ENCODE measurements around the gene HNRNPR.
"Not testable (repeated sequence)": the region's sequence is repeated elsewhere in the genome, so short reads cannot be mapped to it uniquely, and the experiment has no call there.

HNRNPR gene

DNA sequence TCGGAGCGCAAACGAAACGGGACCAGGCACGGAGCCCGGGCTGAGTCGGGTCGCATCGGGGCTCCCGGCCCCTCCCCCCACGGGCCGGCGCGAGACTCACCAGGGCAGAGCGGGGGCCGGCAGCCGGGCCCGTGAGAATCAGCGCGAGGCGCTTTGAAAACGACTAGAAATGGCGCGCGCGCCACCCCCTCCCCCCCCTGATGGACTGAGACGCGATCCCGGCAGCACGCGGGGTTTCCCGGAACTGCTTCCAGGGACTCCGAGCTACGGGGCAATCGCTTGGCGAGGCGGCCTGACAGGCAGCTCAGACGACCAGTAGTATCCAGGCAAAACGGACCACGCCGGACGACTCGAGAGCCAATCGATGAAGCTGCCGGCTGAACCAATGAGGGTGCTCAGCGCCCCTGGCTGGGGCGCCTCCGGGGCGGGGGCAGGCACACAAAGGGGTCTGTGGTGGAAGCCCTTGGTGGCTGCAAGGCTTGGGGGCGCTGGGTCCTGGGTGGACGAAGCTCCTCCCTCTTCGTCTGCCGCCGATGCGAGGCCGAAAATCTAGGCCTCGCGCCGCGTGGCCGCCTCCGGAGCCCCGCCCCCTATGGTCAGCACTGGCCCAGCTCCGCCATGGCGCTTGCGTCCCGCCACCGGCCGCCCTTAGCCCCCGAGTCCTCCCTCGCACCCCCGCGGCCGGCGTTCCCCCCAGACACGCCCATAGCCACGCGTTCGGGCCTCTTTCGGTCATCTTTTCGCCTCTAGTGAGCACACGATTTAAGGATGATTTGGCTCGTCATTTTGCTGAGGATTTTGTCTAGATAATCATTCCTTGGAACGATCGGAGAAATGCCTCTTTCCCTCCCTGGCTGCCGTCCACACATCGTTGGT lies at the start of gene HNRNPR:
Gene HNRNPR (minus strand): TSS at position 174 of the 876 bp plus-strand sequence. CDS start 3,276 bp downstream, outside the sequence.
- peak; percentile 94 to 100 (median 99) for DNase-seq

DNA sequence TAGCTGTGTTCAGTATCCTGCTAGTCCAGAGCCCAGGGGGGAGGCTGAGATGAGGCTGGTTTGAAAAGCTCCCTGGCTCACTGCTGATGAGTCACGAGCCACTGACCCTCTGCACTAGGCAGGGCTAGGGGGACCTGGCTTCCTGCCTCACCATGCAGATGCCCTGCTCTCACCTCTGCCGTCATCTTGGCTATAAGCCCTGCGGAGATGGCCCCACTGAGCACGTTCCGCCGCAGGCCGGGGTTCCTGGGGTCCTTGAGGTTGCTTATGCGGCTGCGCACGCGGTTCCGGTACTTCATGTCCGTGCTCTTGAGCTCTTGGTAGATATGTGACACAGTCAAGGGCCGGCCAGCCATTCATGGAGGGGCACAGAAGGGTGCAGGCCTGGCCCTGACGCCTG lies 49.6 kb upstream of the HNRNPR start:
- DNase-seq = no peak

GRCh38 chr1:23392125-23392855 lies 48.2 kb upstream of the HNRNPR start:
- no peak for DNase-seq

DNA sequence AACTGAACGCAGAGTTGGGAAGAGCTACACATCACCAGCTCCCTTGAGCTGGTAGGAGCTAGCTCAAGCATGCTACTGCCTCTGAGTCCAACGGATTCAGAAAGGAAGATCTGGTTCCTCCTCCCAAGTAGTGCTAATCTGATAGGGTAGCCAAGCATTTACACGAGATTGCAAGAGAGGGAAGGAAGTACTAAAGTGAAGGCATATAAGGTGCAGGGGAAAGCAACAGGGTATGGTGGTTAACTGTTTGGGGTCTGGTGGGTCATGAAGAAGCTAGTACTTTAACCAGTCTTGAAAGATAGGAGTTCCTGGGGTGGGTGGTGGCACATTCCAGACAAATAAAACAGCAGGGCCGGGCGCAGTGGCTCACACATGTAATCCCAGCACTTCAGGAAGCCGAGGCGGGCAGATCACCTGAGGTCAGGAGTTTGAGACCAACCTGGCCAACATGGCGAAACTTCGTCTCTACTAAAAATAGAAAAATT lies 45.8 kb upstream of the HNRNPR start:
- DNase-seq = no peak

DNA sequence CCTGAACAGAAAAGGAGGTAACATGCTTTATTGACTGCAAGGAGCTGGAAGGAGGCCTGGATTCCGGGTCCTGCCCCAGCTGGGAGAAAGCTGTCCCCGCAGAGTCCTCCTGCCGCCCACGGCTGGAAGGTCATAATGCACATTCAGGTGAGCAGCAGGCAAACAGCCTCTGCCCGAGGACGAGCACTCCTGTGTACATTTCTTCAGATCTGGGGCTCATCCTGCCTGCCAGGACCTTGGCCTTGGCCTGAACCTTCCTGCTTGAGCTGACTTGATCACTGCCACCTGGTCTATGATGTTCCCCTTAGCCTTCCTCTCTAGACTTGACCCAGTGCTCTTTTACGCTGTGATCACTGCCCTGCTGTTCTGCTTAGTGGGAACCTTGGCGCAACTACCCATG lies 43.4 kb upstream of the HNRNPR start:
- no peak for DNase-seq

DNA sequence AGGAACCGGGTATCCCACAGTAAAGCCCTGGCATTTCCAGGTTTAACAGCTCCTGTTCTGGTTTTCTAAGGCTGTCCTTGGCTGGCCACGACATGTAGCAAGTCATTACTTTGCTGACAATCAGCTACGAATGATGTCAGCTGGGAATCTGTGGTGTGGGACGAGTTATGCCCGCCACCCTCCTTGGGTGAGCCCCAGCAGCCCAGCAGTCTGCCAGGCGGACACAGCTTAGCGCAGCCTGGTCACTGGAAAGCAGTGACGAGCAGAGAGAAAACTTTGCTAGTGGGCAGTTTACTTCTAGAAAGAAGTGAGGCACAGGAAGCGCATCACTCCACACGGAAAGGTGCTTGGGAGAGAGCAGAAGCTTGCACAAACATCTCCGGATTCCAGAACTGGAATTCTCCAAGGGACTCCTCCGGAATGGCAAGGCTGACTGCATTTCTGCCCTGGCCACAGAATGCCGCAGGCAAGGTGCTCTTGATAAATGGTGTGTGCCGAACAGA lies 41.1 kb upstream of the HNRNPR start:
- no peak for DNase-seq

GRCh38 chr1:23384312-23385058 lies 40.4 kb upstream of the HNRNPR start:
- no peak for DNase-seq

- DNase-seq = no peak
Observed at GRCh38 chr1:23383577-23384311, 39.7 kb upstream of the HNRNPR start.

DNA sequence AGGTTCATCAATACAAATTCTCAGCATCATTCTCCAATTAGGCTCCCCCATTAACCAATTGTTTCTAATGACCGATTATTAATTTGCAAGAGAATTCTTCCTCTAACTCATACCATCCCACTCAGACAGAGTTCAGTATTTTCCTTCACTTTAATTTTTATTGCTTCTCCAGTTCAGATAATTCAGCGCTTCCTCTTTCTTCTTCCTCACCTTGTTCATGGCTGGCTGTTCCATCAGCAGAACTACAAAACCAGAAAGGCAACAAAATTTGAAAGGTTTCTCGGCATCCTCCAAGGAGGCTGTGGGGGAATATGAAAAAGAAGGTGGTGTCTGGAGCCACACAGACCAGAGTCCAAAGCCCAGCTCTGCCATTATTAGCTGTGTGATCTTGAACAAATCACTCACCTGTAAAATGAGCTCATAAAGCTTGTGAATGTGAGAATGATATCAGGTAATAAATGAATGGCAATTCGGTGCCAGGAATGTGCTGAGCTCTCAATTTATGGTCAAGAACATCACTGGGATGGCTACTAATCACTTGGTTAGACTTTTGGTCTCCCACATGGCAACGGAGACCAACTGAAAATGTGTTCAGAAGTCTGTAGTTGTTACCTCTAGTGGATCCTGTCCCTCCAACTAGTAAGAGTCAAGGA lies 37.3 kb upstream of the HNRNPR start:
- DNase-seq = no peak

DNA sequence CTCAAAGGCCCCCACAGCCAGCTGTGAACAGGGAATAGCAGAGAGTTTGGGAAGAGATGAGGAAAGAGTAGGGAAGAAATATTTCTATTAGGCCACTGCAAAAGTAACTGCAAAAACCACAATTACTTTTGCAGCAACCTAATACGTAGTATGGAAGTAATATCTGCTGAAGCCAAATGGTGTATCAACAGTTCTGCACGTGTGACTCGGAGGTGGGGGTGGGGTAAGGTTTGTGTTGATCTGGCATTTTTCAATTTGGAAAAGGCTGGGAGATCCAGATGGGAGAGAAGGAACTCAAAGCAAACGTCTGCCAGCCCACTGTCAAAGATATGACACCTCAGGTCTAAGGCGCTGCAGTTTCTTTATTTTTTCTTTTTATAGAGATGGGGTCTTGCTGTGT lies 36.6 kb upstream of the HNRNPR start:
- no peak for DNase-seq

- not testable (repeated sequence) for DNase-seq
Observed at GRCh38 chr1:23380236-23380635, 36.2 kb upstream of the HNRNPR start.

DNA sequence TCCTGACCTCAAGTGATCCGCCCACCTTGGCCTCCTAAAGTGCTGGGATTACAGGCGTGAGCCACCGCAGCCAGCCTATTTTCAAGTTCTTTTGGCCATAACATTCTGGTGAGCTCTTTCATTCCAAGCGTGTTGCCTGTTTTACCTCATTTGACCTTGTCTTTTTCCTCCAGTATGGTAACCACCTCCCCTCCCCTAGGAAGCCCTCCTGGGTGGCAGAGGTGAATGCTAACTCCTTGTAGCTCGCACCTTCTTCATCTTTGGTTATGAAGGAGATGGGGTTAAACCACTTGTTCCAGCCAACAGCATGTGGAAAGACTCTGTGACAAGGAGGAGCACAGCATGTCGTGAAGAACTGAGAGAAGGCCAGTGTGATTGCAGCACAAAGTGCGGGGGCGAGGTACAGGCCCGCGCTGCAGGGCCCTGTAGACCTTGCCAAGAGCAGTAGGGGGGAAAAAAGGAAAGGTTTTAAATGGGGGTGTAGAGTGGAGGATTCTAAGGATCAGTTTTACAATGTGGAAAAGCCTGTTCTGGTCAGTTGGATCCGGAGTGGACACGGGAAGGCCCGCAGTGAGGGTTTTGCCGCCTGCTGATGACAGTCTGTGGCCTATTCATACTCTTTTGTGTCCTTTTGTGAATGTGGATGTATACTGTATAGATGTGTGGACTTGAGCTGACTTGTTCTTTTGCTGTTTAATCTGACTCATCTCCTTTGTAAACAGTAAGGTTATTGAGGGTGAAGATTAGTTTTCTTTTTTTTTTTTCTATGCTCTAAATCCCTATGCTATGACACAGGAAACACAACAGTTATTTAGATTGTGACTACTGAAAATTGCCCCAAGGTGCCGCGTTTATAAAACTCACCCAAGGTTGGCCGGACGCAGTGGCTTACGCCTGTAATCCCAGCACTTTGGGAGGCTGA lies 33.1 kb upstream of the HNRNPR start:
- DNase-seq = peak in 1 of 56 donors; percentile 12

DNA sequence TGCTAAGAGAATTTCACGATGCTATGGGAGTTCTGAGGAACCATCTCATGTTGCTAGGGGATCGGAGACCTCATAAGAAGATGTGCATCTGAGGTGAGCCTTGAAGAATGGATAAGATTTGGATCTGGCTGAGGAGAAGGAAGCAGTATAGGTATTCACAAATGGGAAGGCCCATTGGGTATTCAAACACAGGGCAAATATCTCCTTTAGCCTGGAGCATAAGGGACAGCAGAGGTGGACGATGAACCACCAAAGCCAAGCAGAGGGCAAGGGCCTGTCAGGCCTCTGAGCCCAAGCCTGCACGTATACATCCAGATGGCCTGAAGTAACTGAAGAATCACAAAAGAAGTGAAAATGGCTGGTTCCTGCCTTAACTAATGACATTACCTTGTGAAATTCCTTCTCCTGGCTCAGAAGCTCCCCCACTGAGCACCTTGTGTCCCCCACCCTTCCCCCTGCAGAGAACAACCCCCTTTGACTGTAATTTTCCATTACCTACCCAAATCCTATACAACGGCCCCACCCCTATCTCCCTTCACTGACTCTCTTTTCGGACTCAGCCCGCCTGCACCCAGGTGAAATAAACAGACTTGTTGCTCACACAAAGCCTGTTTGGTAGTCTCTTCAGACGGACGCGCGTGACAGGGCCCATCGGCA lies 30.1 kb upstream of the HNRNPR start:
- not testable (repeated sequence) for DNase-seq

DNA sequence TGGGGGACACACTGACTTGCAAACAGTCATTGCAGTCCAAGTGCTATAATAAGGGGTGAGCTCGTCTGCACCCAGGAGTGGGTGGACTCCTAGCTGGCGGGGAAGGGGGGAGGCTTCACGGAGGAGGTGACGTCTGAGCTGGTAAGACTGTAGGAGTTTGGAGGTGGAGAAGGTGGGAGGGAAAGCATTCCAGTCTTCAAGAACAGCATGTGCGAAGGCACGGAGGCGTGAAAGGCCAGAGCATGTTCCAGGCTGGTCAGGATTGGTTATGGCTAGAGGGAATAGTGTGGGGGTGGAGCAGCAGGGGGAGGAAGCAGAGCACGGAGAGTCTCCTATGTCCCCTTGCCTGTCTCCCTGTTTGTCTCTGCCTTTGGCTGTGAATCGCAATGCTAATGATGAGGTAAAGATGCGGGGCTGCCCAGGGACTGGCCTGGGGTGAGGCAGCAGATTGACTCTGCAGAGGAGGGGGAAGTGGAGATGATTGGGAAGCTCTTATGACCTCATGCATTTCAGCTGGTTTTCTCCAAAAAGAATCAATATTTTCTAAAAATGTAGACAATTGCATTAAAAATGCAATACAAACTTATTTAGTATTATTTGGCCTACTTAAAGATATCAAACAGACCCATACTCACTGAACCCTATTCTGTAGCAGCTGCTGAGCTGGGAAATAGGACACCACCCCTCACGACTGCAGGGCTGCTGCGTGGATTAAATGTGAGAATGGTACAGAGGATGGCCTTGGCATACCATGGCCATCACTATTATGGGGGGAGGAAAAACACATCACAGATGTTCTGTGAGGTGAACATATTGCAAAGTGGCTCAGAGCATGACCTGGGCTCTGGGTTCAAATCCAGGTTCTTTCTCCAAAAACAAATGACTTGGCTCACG lies 28.1 kb upstream of the HNRNPR start:
- peak in 1 of 56 donors; percentile 11 for DNase-seq

GRCh38 chr1:23370709-23371584 lies 26.9 kb upstream of the HNRNPR start:
- peak in 3 of 56 donors; percentile 3 to 10 (median 7) for DNase-seq

- DNase-seq = no peak
Observed at GRCh38 chr1:23370330-23370708, 26.2 kb upstream of the HNRNPR start.
